HuH-7 (cell line): Measurements from ENCODE around the gene SHISA3.

Experiments
- DNase-seq: peaks from one replicate; pipeline ENCODE4 v3.0.0; 2011; ENCODE audit warnings: low spot score

SHISA3 gene

DNA sequence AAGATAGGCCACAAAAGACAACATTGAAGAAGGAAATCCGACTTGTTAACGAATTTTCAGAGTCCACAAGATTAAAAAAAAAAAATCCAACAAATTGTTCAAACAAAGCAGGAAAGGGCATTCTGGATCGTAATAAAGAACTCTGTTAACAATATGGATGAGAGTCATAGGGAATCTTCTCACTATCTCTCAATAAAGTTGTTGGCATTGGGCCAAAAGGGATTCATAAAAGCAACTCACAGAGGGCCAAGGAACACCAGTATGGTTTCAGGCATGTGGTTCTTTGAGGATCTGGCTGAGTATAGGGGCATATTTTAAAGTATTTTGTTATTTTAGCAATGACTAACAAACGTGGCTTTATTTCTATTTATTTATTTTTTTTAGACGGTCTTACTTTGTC lies 49.5 kb downstream of the SHISA3 start:
- no peak for DNase-seq
